IPS-18c (cell line): ENCODE data around the gene IFNL1.
"Not testable (repeated sequence)": the region's sequence is repeated elsewhere in the genome, so short reads cannot be mapped to it uniquely, and the experiment has no call there.

Experiments used
- H3K4me3 ChIP-seq: 2 replicates; pipeline ENCODE4 v1.7.0; 2013; ENCODE audit warnings: low read depth, mild to moderate bottlenecking, low read length, moderate library complexity; ENCODE audit not compliant: insufficient read depth
- H3K9me3 ChIP-seq: one replicate; pipeline ENCODE4 v1.6.1; 2013; ENCODE audit warnings: mild to moderate bottlenecking, low read length, moderate library complexity; ENCODE audit not compliant: control insufficient read depth, insufficient read depth

Gene IFNL1

DNA sequence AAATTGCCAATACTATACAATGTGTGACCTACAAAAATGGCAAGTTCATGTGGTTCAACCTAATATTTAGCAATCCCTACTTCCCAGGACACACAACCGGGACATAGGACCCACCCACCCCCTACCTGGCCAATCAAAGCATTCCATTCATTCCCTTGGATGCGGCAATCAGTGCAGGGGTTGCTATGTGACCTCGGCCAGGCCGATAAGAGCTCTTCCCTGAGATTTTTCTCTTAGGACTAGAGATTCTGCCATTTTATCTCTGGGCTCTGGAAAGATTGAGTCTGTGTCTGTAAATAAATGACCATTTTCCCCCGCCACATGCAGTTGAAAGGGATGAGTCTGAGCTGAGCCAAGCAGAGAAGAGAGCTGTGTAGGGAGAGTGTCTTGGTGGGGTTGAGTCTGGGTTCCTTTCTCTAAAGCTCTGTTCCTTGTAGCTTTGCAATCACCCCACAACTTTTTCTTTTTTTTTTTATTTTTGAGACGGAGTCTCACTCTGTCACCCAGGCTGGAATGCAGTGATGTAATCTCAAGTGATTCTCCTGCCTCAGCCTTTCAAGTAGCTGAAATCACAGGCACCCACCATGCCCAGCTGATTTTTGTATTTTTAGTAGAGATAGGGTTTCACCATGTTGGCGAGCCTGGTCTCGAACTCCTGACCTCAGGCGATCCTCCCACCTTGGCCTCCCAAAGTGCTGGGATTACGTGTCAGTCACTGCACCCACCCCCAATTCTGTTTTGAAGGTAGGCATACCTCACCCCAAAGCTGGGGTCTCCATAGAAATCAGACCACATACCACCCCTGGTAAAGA lies 7.4 kb downstream of the IFNL1 start:
- H3K4me3 ChIP-seq, result no peak overlapping the region
- no peaks in the 10 kb centered on the region for H3K9me3 ChIP-seq

DNA sequence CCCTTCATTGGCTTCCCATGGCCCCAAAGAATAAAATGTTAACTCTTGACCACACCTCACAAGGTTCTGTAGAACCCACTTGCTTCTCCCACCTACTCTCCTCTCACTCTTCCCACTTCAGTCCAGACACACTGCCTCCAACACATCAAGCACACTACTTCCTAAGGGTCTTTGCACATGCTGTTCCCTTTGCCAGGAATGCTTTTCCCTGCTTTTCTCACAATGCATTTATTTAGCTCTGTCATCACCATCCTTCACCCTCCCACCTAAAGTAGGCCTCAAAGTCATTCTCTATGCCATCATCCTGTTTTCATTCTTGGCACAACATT lies 7.9 kb downstream of the IFNL1 start:
- Histone ChIP-seq H3K4me3 (no peak overlapping the region), H3K9me3 (no peaks in the 10 kb centered on the region)

GRCh38 chr19:39304701-39305571 lies 8.7 kb downstream of the IFNL1 start:
- no peaks in the 10 kb centered on the region for H3K9me3 ChIP-seq
- H3K4me3 ChIP-seq, result no peak overlapping the region

DNA sequence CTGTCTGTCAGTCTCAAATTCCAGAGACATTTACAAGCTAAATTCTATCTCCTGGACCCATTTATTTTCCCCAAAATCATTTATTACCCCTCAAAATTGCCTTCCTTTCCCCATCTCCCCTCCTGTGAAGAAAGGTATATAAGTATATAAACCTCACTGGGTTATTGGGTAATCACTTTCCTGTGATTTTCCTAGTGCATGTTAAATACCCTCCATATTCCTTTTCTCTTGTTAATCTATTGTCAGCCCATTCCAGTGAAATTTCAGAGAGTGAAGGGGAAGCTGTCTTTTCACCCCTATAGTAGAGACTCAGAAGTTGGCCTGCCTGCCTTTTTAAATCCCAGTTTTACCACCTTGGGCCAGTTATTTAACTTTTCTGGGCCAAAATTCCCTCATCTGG lies 9.9 kb downstream of the IFNL1 start:
- no peaks in the 10 kb centered on the region for H3K9me3 ChIP-seq
- no peak overlapping the region for H3K4me3 ChIP-seq

DNA sequence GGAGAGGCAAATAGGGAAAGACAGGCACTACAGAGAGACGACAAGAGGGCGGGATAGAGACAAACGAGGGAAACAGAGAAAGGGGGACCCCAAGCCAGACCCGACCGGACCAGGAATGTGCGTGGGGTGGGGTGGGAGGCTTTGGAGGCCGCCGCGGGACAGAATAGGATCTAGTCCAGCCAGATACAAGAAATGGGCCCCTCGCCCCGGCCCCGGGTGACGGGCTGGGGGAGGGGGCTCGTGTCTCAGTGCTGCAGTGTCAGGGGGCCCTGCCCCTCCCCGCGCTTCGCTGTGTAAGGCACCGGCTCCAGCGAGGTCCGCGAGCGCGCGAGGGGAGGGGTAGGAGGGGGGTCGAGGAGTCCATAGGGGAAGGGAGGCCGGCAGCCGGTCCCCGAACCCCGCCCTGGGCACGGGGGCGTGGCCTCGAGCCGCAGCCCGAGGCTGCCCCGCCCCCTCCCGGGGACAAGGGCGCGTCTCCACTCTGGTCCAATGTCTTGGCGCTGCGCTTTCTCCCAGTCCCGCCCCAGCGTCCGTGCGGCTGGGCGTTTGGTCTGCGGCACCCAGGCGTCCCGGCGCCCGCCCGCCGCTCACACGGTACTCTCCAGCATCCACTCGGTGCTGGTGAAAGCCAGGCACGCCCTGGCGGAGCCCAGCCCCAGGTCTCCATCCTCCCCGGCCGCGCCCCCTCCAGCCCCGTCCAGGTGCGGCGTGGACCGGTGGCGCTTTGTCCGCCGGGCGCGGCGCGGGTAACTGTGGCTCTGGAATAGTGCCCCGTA lies 11.0 kb downstream of the IFNL1 start:
- H3K4me3 ChIP-seq, result peak overlapping the region; percentile 74
- H3K9me3 ChIP-seq, result no peaks in the 10 kb centered on the region

- peak overlapping the region; percentile 74 for H3K4me3 ChIP-seq
Observed at GRCh38 chr19:39307822-39308530, 11.8 kb downstream of the IFNL1 start.

GRCh38 chr19:39308531-39309304 lies 12.5 kb downstream of the IFNL1 start:
- H3K9me3 ChIP-seq, result no peaks in the 10 kb centered on the region
- peak overlapping the region; percentile 74; the same call in 1 of the 2 replicates for H3K4me3 ChIP-seq

More at GRCh38 chr19:39307822-39308530, 11.8 kb downstream of the IFNL1 start:
- no peaks in the 10 kb centered on the region for H3K9me3 ChIP-seq

DNA sequence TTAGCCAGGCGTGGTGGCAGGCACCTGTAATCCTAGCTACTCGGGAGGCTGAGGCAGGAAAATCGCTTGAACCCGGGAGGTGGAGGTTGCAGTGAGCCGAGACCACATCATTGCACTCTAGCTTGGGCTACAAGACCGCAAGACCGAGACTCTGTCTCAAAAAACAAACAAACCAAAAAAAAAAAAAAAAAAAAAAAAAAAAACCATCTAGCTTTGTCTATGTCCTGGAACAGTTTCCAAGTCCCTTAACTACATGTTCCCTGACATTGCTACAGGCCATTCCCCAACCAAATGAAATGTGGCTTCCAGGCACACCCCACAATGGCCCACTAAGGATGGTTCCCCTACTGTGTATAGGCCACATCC lies 13.1 kb downstream of the IFNL1 start:
- H3K9me3 ChIP-seq, H3K4me3 ChIP-seq: not testable (repeated sequence)

GRCh38 chr19:39310558-39311311 lies 14.5 kb downstream of the IFNL1 start:
- Histone ChIP-seq H3K4me3 (no peak overlapping the region), H3K9me3 (no peaks in the 10 kb centered on the region)

GRCh38 chr19:39314016-39314728 lies 18.0 kb downstream of the IFNL1 start:
- H3K4me3 ChIP-seq, result no peak overlapping the region

DNA sequence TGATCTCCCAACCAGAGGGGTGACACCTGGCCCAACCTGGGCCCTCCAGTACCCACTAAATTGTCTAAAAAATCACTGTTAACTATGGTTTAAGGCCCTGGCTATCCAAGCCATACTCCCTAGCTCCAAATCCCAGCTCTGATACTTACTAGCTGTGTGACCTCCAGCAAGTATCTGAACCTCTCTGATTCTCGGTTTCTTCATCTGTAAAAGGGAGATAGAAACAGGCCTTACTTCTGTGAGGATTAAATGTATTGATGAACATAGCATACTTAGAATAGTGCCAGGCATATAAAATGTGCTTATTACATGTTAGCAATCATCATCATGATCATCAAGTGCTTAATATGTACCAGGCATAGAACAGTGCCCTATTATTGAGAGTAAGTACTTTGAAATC lies 19.7 kb downstream of the IFNL1 start:
- no peak overlapping the region for H3K4me3 ChIP-seq
- H3K9me3 ChIP-seq, result no peaks in the 10 kb centered on the region

More at GRCh38 chr19:39314016-39314728, 18.0 kb downstream of the IFNL1 start:
- no peaks in the 10 kb centered on the region for H3K9me3 ChIP-seq

GRCh38 chr19:39316627-39317321 lies 20.6 kb downstream of the IFNL1 start:
- no peak overlapping the region for H3K4me3 ChIP-seq
- no peaks in the 10 kb centered on the region for H3K9me3 ChIP-seq

GRCh38 chr19:39317476-39317875 lies 21.3 kb downstream of the IFNL1 start:
- H3K9me3 ChIP-seq, result no peaks in the 10 kb centered on the region
- no peak overlapping the region for H3K4me3 ChIP-seq

- no peaks in the 10 kb centered on the region for H3K9me3 ChIP-seq
- no peak overlapping the region for H3K4me3 ChIP-seq
Observed at GRCh38 chr19:39318071-39318470, 21.9 kb downstream of the IFNL1 start.

- Histone ChIP-seq H3K9me3 (no peaks in the 10 kb centered on the region), H3K4me3 (no peak overlapping the region)
Observed at GRCh38 chr19:39318690-39319089, 22.5 kb downstream of the IFNL1 start.
